ENCODE results near the gene CDK8. TPM values are rescaled to one million over a fixed set of nuclear protein-coding genes. Genes with fewer than 3 reads are reported as not detected.

The CDK8 gene
- total and polyA plus RNA-seq, 10 of the 15 experiments (the other 5 are each of a cell fraction or from before 2014, with no cell fraction given): 8.6 to 23.5 (median 12.5) TPM

DNA sequence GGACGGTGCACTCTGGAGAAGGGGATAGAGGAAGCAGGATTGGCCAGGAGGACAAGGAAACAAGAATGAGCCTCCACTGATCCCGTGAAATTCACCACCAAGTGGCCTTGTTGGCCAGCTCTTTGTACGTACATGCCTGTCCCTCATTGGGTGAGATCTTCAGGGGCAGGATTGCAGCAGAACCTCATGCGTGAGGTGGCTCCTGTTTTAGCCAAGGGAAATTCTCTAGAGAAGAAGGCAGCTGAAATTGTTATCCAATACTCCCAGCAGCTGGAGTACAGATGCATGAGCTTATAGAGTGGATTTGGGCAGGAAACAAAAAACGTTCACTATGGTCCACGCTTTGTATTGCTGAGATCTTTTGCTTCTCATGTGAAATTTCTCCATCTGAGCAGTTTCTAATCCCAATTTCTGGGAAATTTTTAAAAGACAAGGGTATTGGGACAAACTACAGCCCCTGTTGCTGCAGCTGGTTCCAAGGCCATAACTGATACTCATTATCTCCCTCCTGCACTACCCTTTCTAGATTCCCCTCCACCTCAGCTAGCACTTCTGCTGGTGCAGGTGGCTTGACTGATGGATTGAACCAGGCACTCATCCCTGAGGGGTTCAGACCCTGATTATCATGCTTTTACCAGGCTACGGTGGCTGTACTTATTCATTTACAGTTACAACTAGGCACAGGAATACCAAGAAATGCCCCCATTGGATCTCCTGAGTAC, 27.9 kb upstream of the CDK8 start:
- TF ChIP-seq BHLHE40 (IDR thresholded peaks at IDR 0.05; ENCODE audit: borderline replicate concordance in 1 of 2, low read depth in 2 of 2, low read length in 1 of 2) (no peak), BMI1 (IDR thresholded peaks at IDR 0.05; ENCODE audit: borderline replicate concordance) (no peak), BRCA1 (IDR thresholded peaks at IDR 0.05; ENCODE audit: low read depth, low read length) (no peak), NFIC (IDR thresholded peaks at IDR 0.05; ENCODE audit: low read depth, low read length) (no peak), LARP7 (IDR thresholded peaks at IDR 0.05) (no peak), HDAC2 (IDR thresholded peaks at IDR 0.05) (no peak), STAT1 (conservative IDR thresholded peaks at IDR 0.05) (no peak), TCF3 (IDR thresholded peaks at IDR 0.05; ENCODE audit: borderline replicate concordance, insufficient read depth, low read depth, low read length) (no peak)
- TF ChIP-seq, protein P1, sequence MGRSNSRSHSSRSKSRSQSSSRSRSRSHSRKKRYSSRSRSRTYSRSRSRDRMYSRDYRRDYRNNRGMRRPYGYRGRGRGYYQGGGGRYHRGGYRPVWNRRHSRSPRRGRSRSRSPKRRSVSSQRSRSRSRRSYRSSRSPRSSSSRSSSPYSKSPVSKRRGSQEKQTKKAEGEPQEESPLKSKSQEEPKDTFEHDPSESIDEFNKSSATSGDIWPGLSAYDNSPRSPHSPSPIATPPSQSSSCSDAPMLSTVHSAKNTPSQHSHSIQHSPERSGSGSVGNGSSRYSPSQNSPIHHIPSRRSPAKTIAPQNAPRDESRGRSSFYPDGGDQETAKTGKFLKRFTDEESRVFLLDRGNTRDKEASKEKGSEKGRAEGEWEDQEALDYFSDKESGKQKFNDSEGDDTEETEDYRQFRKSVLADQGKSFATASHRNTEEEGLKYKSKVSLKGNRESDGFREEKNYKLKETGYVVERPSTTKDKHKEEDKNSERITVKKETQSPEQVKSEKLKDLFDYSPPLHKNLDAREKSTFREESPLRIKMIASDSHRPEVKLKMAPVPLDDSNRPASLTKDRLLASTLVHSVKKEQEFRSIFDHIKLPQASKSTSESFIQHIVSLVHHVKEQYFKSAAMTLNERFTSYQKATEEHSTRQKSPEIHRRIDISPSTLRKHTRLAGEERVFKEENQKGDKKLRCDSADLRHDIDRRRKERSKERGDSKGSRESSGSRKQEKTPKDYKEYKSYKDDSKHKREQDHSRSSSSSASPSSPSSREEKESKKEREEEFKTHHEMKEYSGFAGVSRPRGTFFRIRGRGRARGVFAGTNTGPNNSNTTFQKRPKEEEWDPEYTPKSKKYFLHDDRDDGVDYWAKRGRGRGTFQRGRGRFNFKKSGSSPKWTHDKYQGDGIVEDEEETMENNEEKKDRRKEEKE (IDR thresholded peaks at IDR 0.05): no peak
- TF ChIP-seq, protein P2, sequence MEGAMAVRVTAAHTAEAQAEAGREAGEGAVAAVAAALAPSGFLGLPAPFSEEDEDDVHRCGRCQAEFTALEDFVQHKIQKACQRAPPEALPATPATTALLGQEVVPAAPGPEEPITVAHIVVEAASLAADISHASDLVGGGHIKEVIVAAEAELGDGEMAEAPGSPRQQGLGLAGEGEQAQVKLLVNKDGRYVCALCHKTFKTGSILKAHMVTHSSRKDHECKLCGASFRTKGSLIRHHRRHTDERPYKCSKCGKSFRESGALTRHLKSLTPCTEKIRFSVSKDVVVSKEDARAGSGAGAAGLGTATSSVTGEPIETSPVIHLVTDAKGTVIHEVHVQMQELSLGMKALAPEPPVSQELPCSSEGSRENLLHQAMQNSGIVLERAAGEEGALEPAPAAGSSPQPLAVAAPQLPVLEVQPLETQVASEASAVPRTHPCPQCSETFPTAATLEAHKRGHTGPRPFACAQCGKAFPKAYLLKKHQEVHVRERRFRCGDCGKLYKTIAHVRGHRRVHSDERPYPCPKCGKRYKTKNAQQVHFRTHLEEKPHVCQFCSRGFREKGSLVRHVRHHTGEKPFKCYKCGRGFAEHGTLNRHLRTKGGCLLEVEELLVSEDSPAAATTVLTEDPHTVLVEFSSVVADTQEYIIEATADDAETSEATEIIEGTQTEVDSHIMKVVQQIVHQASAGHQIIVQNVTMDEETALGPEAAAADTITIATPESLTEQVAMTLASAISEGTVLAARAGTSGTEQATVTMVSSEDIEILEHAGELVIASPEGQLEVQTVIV (IDR thresholded peaks at IDR 0.05; ENCODE audit: borderline replicate concordance, partially characterized antibody): no peak
- Histone ChIP-seq H3K9me3 (replicated peaks; ENCODE audit: control insufficient read depth, insufficient read depth, low read length) (no peaks in the 10 kb centered on the region), H2AFZ (ENCODE audit: control insufficient read depth, low read depth, low read length) (no peak overlapping the region), H4K20me1 (ENCODE audit: control insufficient read depth, insufficient read depth) (no peaks in the 10 kb centered on the region), H3K4me2 (ENCODE audit: control insufficient read depth, insufficient read depth) (no peak overlapping the region), H3K9ac (ENCODE audit: control insufficient read depth, insufficient read depth, low read length) (no peak overlapping the region), H3K4me3 (no peak overlapping the region), H3K27ac (ENCODE audit: control insufficient read depth, insufficient read depth) (no peak overlapping the region), H3K27me3 (replicated peaks in 1 of 2; ENCODE audit: control insufficient read depth in 2 of 2, insufficient read depth in 2 of 2, low read length in 1 of 2) (no peaks in the 10 kb centered on the region; a peak in 1 of 4 replicates), H3K36me3 (ENCODE audit: control insufficient read depth in 2 of 2, insufficient read depth in 2 of 2, low read length in 1 of 2) (no peaks in the 10 kb centered on the region), H3K4me1 (ENCODE audit: control insufficient read depth, insufficient read depth, low read length) (peaks cover 4% of the 10 kb centered on the region), H3K79me2 (ENCODE audit: control insufficient read depth, insufficient read depth, low read length) (peaks cover 10% of the 10 kb centered on the region)
- CTCF ChIA-PET: interaction anchor here (1.2 kb wide), 1 partner anchor 39 kb away, joined by 3 read pairs; no protein-coding TSS in a partner anchor
- no peak for DNase-seq (ENCODE audit: low read depth, low spot score)
- SMC1A ChIA-PET (ENCODE audit: uncharacterized antibody, unreplicated experiment): interaction anchor here (1.4 kb wide), 1 partner anchor 11 kb away, joined by 4 read pairs; no protein-coding TSS in a partner anchor
- intact Hi-C loops (cut with micrococcal nuclease; ENCODE audit: unreplicated experiment): no loop called here
- POLR2A ChIA-PET: no interaction called here
- 63% methylated on average over 7 of the region's 7 CpGs for WGBS (ENCODE audit: insufficient coverage, insufficient replicate concordance, low lambda C conversion rate, missing lambda C conversion rate)
- no peak for FAIRE-seq
- no peak for ATAC-seq
- RAD21 ChIA-PET (ENCODE audit: unreplicated experiment): no interaction called here
- no TSS peak for BruUV-seq (replicated peaks)
- in situ Hi-C loops (cut with MboI): no loop called here

All from GM12878 (cell line).